Brain pericyte (primary cell): ENCODE data around the gene GLB1L3.
"Not testable (repeated sequence)": the region's sequence is repeated elsewhere in the genome, so short reads cannot be mapped to it uniquely, and the experiment has no call there.

ENCODE experiments used
- DNase-seq: peaks from one replicate; pipeline ENCODE4 v3.0.0-alpha.2; 2012; ENCODE audit warnings: low read depth, low spot score

Gene GLB1L3

DNA sequence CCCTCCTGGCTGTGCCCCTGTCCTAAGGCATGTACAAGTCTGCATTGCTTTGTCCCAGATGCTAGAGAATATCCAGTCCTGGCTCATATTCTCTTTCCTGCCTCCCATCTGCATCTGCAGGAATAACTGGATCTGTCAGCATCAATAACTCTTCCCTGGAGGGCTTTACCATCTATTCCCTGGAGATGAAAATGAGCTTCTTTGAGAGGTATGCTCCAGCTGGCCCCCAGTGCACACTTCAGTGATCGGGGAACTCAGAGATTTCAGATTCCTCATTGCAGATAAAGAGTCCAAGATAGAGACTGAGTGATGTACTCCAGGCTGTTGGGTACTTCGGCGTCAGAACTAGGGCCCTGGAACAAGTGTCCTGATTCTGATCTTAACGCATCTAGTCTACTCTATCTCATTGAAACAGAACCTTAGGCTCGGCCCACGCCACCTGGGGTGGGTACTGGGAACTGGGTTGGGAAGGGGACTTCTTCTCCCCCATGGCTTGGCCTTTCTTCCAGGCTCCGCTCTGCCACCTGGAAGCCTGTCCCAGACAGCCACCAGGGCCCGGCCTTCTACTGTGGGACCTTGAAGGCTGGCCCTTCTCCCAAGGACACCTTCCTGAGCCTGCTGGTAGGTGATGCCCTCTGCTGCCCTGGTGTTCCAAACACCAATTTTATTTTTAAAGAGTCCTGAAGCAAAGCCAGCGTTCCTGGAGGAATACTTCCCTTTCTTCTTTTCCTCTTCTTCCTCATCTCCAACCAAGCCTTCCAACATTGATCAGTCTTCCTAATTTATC is 37.8 kb downstream of the GLB1L3 start:
- no peak for DNase-seq

DNA sequence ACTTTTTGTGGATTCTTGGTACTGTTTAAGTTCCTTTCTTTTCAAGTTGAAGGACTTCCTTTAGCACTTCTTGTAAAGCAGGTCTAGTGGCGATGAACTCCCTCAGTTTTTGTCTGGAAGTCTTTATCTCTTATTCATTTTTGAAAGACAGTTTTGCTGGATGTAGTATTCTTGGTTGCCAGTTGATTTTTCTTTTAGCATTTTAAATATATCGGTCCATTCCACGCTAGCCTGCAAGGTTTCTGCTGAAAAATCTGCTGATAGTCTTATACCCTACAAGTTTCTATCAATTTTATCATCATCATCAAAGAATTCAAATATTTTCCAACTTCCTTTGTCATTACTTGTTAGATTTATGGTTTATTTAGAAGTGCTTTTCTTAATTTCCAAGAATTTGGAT is 40.9 kb downstream of the GLB1L3 start:
- DNase-seq, result no peak

DNA sequence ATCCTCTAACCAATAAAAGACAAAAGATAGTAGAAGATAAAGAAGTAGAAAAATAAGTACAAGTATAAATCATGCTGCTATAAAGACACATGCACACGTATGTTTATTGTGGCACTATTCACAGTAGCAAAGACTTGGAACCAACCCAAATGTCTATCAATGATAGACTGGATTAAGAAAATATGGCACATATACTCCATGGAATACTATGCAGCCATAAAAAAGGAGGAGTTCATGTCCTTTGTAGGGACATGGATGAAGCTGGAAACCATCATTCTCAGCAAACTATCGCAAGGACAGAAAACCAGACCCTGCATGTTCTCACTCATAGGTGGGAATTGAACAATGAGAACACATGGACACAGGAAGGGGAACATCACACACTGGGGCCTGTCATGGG is 45.2 kb downstream of the GLB1L3 start:
- DNase-seq, result not testable (repeated sequence)

DNA sequence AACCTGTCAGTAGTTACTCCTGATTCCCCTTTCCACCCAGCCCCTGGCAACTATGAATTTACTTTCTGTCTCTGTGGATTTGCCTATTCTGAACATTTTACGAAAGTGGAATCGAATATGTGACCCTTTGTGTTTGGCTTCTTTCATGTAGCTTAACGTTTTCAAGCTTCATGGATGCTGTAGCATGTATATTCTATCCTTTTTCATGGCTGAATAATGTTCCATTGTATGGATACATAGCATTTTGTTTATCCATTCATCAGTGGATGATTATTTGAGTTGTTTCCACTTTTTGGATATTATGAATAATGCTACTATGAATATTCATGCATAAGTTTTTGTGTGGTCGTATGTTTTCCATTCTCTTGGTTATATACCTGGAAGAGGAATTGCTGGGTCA is 46.4 kb downstream of the GLB1L3 start:
- no peak for DNase-seq

DNA sequence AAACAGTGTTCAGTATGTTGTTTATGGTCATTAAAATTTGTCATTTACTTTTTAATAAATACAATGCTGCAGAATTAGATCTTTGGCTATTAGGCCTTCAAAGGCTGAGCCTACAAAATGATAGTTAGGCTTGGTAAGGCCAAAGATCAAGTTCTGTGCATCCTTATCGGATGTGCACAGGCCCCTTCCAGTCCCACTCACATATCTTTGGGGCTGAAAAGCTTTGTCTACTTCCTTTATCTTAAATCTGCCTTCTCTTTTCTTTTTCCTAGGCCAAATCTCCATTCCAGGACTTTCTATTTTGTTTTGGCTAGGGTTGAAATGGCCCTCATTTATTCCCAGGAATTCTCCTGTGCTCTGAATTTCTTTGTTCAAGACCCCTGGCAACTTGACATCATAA is 52.3 kb downstream of the GLB1L3 start:
- DNase-seq, result no peak

DNA sequence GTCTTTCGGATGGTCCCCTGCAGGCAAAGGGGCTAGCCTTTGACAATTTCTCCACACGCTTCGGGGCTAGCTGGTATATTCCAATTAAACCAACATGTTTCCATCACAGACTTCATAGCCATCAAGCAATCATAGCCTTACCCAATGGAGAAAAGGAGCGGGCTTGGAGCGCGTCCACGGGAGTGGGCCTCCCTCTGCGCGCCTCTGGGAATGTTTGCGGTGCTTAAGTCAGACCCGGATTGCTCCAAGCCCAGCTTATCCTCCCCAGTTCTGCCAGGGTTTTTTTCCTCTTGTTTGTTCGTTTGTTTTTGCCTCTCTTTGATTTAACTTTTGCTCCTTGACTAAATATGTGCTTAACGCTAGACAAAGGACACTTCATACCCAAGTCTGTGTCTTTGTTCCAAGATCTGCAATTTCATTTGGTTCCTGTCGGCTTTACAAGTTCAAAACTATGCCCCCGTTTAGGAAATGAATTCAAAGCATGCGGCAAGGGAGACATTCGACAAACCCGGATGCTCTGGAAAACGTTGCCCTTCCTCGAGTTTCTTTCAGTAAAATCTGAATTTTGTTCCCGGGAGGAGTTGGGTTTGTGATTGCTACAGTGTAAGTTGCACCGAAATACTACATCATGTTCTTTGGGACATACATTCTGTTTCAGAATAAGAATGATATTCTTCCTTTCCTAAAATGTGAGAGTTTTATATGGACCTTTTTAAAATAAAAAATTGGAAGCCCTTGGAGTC is 54.6 kb downstream of the GLB1L3 start:
- no peak for DNase-seq

DNA sequence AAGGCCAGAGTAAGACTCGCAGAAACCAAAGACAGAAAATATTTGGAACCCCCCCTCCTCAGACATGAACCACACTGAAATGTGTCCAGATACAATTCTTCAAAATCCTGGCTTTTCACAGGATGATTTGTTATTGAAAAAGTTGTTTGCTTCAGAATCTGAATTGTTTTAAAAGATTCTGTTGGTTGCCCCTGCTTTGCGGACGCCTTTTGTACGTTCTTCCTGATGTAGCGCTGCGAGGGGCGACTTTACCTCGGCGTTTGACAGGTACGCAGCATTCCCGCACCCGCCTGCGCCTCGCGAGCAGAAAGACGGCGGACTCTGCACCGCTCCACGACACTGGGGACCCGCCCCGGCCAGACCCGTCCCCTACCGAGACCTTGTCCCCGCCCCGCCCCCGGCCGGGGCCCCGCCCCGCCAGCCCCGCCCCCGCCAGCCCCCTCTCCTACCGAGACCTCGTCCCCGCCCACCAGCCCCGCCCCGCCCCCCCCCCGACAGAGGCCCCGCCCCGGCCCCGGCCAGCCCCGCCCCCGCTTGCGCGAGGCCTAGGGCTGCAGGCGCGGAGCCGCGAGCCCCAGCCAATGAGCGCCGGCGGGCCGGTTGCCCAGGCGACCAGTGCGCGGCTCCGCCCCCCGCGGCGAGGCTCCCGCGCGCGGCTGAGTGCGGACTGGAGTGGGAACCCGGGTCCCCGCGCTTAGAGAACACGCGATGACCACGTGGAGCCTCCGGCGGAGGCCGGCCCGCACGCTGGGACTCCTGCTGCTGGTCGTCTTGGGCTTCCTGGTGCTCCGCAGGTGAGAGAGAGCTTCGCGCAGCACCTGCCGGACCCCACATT is 55.4 kb downstream of the GLB1L3 start, which contains the start of gene GLB1L2:
Gene GLB1L2, plus strand, starts transcription at position 635 of the 835 bp plus-strand sequence. Its CDS starts 74 bp downstream, at position 709.
- DNase-seq, result no peak

DNA sequence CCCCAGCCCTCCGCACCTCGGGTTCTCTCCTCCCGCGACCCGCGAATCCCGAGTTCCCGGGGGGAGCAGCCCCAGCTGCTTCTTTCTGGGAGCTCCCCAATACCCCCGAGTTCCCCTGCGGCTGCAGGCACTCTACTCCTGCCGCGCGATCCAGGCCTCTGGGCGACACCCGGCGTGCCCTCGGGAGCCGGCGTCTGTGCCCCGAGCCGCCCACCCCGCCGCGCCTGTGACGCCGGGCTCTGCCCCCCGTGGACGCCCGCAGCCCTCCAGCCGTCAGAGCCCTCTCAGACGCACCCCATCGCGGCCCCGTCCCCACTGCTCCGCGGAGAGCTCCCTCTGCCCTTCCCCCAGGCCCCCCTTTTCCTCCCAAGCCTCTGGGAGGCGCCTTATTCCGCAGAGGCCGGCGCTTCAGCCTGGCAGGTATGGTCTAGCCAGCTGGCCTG is 56.0 kb downstream of the GLB1L3 start:
- no peak for DNase-seq

DNA sequence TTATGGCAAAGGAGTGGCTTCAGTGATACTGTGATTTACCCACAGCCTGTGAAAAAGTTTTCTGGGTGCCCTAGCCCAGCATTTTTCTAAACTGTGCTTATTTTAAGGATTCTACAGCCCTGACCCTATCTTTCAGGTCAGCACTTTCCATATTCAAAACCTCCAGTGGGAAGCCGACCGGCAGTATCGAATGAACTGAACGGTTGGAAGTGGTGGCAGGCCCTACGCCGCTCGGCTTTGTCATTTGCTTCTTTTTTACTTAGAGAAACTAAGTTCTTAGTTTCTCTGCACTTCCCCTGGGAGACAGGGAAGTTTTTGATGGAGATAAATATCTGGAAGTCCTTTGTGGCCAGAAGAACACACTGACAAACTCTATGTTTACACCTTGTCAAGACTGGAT is 56.6 kb downstream of the GLB1L3 start:
- no peak for DNase-seq

DNA sequence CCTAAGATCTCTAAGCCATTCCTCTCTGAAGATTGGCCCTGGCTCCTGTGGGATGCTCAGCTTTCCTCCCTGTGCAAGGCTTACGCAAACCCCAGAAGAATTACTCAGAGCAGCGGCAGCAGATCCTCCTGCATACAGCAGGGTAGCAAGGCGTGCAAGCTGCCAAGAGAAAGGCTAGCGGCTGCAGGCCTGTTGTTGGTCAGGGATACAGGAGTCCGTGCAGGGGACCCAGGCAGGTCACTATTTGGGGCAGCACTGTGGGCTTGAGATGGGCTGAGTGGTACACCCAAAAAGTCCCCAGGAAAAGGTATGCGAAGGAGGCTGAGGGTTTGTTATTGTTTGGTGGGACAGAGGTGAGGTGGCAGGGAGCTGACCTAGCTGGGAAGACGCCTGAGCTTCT is 57.1 kb downstream of the GLB1L3 start:
- no peak for DNase-seq

DNA sequence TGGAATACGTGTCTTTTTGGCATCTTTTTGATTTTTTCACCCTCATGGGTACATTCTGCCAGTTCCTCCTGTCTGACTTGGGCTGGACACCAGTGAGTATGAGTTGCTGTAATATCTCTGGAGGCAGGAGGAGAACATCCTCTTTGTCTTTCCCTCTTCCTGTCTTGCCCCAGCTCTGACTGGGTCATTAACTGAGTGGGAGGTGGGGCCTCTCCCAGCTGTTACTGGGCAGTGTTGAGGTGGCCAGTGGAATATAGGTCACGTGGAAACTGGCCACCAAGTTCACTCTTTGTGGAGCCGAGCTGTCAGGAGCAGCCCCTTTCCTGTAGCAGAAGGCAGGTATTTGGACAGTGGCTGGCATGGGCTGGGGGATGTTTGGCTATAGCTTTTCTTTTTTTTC is 57.8 kb downstream of the GLB1L3 start:
- no peak for DNase-seq

DNA sequence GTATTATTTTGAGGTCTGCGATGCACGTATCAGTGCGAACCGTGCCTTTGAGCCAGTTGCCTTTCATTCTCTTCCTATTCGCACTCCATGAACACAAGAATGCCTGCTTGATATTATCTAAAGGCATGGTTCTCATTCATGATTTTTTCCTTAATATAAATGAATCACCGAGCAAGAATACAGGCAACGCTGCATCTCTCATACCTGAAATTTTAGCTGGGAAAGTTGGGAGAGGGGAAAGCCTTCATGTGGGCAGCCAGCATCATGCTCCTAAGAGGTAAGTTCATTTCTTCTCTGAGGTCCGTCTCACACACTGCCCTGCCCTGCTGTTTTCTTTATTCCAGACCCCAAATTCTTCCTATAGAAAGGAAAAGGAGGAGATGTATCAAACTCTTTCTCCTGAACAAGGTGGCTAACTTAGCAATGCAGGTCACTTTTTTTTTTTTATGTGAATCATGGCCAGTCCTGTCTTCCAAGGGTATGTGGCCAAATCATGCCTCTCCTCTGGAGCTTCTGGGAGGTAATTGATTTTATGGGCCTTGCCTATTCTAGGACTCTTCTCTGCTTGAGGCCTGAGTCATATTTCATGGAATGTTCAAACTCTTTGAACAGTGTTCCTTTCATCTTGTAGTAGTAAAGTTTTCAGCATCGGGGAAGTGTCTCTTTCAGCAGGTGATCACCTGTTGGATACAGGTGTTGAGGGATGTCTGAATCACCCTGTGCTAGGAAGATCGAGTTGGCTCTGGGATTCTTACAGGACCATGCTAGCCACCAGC is 58.8 kb downstream of the GLB1L3 start:
- no peak for DNase-seq

DNA sequence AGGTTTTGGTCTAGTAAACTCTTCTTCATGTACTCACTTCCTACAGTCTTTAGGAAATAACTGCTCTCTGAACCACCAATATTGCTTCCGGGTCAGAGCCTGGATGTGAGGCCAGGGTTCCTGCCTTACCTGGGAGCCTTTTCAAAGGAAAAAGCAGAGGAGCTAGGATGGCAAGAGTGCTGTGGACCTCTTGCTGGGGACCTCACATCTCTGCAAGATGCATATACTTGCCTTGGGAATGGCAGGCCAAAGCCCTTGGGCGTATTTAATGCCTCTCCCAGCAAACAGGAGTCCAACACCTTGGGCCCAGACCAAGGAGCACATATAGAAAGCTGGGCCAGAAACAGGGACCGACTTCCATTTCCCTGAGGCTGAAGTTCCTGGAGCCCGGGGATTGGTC is 60.9 kb downstream of the GLB1L3 start:
- no peak for DNase-seq

DNA sequence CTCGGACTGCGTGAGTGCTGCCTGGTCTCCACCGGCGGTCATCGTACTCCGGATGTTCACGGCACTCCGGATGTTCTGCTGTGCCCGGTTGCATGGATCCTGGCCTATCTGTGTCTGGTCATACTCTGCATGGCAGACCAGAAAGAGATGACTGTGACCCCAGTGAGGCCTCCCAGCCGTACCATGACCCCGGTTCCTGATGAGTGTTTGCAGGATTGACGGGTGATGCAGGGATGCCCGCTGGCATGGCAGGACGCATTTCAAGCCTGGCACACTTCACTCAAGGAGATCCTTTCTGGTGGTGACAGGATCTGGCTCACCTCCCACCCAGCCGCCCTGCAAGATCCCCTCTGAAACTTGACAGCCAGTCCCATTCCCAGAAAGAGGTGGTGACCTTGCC is 61.9 kb downstream of the GLB1L3 start:
- DNase-seq, result no peak

DNA sequence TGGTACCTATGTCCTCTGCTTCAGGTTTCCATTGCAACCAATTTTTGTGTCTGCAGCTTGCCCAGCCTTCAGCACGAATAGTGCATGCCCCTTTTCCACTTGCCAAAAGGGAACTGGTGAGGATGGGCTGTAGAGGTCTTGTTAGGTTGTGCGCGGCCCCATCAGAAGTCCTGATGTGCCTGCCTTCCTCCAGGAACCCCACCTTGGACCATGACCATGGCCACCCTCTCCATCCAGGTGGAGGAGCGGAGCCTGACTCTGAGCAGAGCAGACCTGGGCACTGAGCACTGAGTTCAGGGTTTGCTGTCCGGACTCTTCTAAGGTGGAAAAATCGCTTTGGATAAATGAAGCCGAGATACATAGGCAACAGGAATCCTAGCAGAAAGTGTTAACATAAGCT is 62.5 kb downstream of the GLB1L3 start:
- no peak for DNase-seq

DNA sequence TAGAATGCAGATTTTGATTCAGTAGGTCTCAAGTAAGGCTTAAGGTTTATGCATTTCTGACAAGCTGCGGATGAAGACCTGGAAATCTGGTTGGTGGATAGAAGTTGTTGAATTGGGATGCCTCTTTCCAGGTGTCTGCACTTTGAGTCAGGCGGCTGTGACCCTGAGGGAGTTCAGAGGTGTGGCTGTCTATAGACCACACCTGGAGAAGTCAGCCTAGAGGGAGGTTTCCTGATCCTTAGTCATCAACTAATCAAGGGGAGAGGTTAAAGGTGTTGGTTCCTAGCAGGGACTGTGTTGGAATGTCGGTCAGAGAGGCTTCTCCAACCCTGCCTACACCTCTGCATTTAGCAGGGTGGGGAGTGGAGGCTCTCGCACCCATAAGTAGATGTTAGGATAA is 63.6 kb downstream of the GLB1L3 start:
- DNase-seq, result no peak

DNA sequence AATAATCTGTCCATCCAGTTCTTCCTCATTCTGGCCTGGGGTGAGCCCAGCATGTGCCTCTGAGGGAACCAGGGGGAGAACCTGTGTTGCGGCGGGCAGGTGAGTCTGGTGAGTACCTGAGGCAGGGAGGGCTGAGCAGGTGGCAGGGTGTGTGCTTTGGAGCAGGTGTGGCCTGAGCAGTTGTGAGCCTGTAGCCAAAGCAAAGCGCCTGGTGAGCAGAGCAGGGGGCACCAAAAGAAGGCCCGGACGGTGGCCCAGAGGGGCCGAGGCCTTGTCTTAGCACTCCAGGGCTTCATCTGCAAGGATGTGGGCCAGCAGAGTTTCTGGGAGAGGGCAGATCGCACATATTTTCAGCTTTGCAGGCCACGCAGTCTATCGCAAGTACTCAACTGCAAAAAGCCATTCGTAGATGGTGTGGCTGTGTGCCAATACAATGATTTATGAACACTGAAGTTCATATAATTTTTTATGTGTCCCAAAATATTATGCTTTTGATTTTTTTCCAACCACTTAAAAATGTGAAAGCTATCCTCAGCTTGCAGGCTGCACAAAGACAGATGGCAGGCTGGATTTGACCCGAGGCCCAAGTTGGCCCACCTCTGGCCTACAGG is 64.3 kb downstream of the GLB1L3 start:
- DNase-seq, result no peak

DNA sequence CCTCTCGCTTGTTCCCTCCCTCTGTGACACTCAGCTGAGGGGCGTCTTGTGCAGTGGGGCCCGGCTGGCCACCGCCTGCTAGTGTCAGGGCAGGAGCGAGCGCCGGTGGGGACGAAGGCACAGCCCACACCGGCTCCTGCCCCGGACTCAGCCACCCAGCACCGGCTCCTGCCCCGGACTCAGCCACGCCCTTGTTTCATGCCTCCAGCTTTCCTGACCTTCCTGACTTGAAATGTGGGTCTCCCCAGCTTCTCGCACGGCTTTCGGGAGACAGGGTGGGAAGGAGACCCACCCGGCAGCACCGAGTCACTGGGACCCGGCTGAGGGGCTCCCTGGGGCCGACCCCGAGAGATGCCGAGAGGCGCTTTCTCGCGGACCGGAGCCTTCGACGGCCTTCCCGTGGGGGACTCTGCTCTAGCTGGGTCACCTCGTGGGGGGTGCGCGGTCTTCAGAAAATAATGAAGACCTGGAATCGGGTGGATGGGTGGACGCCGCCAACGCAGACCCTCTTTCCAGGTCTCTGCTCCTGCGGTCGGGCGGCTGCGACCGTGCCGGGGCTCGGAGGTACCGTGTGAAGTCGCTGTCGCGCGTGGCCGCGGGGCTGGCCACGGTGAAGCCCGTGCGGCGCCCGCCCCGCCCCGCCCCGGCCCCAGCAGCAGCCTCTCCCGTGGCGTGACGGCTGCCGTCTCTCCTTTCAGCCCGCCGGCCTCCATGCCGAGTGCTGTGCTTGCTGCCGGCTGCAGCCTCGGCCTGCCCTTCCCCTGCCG is 65.8 kb downstream of the GLB1L3 start:
- DNase-seq, result no peak

DNA sequence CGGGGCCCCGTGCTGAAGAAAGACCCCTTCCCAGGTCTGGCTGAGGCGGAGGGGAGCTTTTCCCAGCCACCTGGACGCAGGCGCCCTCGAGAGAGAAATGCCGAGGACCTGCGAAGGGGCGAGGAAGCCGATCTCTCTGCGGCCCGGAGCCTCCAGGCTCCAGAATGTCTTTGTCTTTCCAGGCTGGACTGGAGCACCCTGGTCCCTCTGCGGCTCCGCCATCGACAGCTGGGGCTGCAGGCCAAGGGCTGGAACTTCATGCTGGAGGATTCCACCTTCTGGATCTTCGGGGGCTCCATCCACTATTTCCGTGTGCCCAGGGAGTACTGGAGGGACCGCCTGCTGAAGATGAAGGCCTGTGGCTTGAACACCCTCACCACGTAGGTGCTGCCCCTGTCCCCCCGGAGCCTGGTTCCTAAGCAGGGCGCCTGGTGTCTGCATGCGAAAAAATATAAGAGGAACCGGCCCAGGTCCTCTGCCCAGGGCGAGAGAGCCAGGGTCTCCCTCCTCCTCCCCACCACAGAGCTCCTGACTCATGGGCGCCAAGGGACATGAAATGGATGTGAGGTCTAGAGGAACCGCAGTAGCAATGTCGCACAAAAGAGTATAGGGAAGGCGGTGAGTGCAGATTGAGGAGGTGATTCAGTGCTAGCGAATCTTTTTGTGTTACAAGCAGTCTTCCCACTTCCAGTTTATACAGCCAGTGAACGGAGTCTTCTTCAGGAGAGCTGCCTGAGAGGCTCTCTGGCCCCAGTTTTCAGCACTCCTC is 66.6 kb downstream of the GLB1L3 start:
- DNase-seq, result no peak
